ENCODE data around the gene U2AF2. TPM values are rescaled to one million over a fixed set of nuclear protein-coding genes. Genes with fewer than 3 reads are reported as not detected.

U2AF2 gene
- total RNA-seq, 1 donor from 2014 or later = 140 TPM

DNA sequence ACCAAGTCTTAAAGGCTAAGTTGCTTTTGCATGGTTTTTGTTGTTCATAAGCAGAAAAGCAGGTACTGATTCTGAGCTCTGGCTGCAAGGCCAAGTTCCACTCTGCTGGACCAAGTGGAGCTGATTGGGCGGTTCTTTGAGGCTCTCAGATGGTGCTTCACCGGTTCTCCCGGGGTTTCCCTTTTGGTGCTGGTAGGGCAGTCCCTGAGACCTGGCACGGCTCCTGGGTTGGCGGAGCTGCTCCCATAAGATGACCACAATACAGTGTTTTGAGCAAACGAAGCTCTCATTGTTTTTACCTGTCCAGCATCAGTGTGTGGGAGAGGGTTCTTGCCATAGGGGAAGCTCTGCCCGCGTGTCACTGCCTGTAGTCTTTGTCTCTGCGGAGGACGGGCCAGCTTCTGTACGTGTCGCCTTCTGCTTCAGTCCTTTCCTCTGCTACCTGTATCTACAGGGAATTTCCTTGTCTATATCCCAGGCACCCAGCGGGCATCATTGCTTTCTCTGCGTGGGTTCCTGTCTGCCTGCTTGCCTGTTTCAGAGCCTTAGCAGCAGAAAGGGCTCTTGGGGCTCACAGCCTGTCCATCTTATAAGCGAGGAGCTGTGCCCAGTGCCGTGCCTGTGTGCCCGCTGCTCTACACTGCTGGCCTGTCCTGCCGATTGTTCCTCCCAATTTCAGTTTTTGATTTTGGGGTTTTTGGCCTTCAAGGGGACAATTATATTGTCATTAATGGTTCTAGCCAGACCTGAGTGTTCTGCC is 2.3 kb downstream of the U2AF2 start:
- DNase-seq (ENCODE audit: low read depth) = no peak

DNA sequence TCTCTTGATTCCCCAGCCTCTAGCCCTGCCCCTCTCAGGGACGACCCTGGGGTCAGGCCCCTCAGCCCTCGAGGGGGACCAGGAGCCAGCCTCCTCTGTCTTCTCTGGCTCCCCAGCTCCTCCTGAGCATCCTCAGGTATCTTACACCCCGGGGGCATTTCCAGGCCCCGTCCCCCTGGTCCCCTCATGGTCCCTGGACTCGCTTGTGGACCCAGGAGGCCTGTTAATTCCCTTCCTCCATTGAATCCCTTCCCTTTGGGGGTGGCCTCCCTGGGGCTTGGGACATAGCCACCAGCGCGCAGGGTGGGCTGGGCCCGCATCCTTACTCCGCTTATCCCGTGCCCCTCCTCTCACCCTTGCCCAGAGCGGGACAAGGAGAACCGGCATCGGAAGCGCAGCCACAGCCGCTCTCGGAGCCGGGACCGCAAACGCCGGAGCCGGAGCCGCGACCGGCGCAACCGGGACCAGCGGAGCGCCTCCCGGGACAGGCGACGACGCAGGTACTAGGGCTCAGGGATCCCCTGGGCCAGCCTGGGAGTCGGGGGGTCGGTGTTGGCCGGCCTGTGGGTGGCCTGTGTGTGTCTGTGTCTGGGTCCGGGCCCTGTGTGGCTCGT is 4.1 kb downstream of the U2AF2 start:
- no peak for DNase-seq (ENCODE audit: low read depth)

DNA sequence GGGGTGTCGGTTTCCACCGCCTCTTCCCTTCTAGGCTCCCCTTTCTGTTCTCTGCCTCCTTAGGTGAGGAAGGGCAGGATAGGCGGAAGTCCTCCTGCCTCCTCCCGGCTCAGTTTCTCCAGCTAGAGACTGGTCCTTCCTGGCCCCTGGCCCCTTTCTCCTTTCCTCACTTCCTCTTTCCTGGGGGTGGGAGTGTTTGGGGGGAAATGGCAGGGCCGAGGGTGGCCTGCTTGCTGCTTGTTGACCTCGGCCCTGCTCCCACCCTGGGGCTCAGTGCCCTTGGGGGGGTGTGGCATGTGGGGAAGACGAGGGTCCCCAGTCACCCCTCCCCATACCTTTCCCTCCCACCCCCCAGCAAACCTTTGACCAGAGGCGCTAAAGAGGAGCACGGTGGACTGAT is 5.0 kb downstream of the U2AF2 start:
- DNase-seq (ENCODE audit: low read depth) = no peak

DNA sequence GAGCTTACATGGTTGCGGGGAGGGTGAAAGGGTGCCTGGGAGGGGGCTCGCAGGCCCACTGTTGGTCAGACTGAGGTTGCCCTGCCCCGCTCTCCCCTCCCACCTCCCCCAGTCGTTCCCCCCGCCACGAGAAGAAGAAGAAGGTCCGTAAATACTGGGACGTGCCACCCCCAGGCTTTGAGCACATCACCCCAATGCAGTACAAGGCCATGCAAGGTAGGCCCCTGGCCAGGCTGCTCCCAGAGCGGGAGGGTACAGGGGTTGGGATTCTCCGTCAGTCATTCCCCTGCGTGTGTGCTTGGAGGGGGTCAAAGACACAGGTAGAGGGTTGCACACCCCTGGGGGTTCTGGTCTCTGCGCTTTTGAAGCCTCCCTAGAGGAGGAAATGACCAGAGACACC is 5.6 kb downstream of the U2AF2 start:
- DNase-seq (ENCODE audit: low read depth) = no peak

DNA sequence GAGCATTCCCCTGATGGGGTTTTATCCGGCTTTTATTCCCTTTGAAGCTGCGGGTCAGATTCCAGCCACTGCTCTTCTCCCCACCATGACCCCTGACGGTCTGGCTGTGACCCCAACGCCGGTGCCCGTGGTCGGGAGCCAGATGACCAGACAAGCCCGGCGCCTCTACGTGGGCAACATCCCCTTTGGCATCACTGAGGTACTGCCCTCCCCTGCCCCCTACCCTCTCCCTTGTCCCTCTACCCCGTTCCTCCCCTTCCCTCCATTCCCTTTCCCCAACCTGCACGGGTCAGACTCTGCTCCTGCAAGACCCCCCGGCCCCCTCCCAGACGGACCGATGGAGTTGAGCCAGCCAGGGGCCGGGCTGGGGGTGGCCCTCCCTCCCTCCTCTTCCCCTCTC is 6.2 kb downstream of the U2AF2 start:
- no peak for DNase-seq (ENCODE audit: low read depth)

DNA sequence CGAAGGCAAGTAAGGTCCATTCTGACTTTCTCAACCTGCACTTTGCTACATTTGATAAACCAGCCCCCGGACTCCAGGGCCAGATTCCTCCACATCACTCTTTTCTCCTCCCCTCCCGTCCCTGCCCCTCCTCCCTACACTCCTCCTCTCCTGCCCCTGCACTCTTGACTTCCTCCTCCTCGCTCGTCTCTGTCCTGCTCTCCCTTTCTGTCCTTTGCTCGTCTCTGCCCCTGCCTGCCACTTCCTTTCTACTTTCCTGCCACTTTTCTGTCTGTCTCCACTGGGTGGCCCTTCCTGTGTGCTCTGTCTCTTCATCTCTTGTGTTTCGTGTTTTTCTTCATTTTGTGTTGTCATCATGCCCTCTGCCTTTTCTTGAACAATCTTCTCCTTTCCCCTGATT is 7.0 kb downstream of the U2AF2 start:
- DNase-seq (ENCODE audit: low read depth) = no peak

DNA sequence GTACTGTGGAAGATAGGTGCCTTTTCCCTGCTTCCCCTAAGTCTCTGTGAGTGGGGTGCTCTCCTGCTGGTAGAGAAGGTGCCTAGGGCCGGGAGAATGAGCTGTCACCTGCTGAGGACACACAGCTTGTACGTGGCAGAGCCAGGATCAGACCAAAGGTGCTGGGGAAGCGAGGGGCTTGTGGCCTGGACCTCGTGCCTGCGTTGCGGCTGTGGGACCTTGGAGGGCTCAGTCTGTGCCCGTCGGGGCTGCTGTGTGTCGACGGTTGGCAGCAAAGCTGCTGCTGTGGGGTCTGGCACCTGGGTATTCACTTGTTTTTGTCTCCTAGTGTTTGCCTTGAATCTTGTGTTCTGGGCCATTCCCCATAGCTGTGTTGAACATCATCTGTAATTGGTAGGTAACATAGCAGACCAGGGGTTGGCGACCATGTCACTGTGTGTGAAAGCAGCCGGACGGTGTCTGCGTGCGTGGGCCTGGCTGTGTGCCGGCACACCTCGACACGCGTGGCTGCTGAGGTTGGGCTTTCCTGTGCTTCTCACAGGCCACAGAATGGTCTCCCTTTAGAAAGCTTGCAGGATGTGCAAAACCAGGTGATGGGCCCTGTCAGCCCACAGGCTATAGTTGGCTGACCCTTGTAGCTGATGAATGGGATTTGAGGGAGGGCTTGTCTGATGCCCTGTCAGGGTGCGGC is 9.2 kb downstream of the U2AF2 start:
- no peak for DNase-seq (ENCODE audit: low read depth)

DNA sequence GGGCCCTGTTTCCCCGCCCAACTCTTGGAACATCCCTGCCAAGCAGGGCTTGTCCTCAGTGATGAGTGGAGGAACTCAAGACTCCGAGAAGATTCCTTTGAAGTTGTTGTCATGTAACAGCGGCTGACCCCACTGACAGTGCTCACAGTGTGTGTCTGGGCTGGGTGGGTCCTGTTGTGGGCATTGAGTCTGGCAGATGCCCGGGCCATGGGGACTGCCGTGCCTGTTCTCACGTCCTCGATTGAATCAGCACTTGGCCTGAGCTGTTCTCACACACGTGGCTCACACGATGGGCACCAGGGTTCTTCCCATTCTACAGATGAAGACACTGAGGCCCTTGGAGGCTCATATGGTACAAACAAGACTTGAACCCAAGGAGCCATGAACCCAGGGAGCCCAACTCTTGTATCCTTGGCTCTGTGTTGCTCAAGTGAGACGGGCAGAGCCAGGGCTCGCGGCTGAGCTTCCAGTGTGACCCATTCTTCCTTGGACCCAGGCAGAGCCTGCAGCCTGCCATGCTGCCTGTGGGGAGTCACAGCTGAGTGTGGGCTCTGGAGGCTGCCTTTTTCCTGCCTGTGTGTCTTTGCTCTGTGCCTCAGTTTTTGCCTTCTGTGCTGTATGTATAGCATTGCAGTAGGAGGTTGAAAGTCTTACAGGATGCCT is 11.6 kb downstream of the U2AF2 start:
- DNase-seq (ENCODE audit: low read depth) = no peak

DNA sequence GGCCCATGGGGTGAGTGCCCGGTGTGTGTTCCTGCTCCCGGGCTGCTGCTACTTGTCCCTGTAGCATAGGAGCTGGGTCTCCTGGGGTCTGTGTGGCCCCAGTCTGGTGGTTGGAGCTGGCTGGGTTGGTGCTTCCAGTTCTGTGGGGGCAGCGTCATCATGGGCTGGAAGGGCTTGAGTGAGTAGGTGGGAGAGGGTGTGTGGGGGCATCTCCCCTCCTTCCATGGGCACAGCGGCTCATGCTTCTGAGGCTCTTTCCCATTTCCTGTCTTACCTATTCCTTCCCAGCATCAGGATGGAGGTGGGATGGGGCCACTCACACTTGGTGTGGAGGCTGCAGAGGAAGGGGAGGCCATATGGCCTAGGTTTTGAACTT is 12.2 kb downstream of the U2AF2 start:
- DNase-seq (ENCODE audit: low read depth) = no peak

DNA sequence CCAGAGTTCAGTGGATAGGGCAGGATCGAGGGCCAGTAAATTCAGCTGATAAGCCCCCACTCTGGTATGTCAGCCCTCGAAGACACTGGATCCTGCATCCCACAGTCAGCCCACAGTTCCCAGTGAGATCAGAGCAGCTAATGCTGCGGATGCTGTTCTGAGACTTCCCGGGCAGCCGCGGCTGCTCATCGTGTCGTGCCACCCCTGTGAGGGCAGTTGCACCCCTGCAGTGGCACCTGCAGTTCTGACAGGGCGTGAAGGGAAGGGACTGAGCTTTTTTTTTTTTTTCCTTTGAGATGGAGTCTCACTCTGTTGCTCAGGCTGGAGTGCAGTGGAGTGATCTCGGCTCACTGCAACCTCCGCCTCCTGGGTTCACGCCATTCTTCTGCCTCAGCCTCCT is 12.7 kb downstream of the U2AF2 start:
- DNase-seq (ENCODE audit: low read depth) = no peak

DNA sequence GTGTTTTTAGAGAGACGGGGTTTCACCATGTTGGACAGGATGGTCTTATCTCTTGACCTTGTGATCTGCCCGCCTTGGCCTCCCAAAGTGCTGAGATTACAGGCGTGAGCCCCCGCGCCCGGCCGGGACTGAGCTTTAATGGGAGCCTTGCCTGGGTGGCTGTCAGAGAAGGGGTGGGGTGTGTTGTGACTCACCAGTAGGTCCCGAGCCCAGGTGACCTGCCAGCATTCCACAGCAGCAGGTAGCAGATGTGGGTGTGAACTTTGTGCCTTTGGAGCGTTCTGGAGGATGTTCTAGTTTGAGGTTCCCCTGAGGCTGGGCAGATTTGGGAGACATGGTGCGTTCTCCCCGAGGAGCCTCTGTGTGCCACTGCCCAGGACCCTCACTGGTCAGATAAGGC is 13.1 kb downstream of the U2AF2 start:
- DNase-seq (ENCODE audit: low read depth) = no peak

DNA sequence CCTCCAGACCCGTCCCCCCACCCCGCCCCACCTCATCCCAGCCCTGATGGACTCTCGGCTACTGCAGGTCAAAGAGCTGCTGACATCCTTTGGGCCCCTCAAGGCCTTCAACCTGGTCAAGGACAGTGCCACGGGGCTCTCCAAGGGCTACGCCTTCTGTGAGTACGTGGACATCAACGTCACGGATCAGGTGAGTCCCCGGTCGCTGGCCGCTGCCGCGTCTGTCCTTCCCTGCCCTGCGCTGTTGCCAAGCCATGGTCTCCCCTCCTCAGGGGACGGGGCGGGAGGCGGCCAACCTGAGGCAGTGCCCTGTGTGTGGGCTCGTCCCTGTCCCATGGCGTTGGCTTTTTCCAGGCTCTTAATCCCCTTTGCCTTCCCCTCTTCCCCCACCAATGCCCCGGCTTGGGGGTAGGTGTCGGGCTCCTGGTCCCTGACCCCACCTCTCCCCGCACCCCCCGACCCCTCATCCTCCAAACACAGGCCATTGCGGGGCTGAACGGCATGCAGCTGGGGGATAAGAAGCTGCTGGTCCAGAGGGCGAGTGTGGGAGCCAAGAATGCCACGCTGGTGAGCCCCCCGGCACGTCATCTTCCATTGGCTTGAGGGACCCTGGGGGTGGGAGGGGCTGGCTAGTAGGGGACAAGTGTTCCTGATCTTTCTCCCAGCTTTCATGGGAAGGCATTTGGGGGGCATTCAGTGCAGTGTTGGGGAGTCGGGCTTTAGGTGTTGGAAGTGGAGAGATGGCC is 13.9 kb downstream of the U2AF2 start:
- no peak for DNase-seq (ENCODE audit: low read depth)

DNA sequence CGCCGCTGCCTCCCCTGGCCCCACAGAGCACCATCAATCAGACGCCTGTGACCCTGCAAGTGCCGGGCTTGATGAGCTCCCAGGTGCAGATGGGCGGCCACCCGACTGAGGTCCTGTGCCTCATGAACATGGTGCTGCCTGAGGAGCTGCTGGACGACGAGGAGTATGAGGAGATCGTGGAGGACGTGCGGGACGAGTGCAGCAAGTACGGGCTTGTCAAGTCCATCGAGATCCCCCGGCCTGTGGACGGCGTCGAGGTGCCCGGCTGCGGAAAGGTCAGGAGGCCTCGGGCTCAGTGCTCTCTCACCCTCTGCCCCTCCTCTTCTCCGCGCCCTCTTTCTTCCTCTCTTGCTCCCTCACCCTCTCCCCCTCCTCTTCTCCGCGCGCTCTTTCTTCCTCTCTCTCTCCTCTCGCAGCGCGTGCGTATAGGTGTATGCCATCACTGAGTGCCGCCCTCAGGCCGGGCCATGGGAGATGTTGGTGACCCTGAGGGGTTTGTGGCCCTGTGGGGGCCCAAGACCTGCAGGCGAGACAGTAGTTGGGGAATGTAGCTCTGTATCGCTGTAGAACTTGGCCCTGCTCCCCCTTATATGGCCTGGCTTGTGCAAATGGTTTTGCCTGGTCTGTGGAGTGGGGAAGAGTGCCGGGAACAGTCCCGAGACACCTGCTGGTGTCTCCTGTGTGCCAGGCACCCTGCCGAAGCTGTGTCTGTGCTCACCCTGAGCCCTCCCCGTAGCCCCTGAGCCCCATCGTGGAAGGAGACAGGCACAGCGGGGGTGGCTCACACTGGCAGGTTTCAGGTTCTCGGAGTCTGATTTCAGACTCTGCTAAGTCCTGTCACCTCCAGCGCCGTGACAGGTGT is 14.8 kb downstream of the U2AF2 start:
- no peak for DNase-seq (ENCODE audit: low read depth)

DNA sequence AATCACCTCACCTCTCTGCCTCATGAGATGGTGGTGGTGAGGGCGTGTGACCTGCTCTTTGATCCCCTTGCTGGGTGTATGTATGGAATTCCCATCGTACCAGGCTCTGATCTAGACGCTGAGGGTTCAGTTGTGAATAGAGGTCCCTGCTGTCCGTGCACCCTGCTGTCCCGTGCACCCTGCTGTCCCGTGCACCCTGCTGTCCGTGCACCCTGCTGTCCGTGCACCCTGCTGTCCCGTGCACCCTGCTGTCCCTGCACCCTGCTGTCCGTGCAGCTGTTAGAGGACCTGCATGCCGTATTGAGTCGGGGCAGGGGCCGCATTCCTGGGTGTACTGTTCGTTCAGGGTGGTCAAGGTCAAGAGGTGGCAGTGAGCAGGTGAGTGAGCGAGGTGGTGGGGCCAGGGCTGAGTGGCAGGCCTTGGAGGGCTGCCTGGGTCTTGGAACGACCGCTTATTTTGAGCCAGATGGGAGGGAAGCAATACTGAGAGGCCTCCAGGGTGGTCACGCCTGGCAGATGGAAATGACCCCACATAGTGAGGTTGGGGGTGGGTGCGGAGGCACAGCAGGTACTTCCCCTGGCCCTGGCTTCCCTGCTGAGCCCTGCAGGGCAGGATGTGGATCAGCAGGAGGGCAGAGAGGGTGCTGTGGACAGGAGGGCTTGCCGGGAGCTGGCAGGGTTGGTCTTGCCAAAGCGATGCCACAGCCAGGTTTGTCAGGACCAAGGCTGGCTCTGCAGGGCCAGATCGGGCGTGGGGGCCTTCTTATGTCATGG is 15.6 kb downstream of the U2AF2 start:
- no peak for DNase-seq (ENCODE audit: low read depth)

DNA sequence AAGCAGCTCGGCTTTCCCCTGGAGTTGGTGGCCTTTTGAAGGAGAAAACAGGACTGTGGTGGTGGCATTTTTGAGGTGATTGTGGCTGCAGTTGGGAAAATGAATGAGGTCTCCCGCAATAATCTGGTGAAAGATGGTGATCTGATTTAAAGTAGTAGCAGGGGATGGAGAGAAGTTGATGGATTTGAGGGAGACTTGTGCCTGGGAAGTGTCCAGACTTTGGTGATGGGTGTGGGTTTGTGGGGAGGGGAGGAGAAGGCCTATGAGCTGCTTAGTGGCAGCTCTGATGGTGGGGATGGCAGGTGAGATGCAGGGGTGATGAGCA is 16.2 kb downstream of the U2AF2 start:
- no peak for DNase-seq (ENCODE audit: low read depth)

DNA sequence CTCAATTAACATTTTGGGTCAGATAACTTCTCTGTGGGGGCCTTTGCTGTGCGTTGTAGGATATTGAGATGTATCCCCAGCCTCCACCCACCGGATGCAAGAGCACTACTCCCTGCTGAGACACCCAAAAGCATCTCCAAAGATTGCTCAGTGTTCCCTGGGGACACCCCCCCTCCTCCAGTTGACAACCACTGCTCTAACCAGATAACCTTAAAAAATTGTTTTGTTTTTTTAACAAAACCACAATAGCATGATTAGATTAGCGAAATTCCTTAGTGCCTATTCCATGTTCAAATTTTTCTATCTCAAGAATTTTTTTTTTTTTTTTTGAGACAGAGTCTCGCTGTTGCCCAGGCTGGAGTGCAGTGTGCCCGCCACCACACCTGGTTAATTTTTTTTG is 17.6 kb downstream of the U2AF2 start:
- no peak for DNase-seq (ENCODE audit: low read depth)

DNA sequence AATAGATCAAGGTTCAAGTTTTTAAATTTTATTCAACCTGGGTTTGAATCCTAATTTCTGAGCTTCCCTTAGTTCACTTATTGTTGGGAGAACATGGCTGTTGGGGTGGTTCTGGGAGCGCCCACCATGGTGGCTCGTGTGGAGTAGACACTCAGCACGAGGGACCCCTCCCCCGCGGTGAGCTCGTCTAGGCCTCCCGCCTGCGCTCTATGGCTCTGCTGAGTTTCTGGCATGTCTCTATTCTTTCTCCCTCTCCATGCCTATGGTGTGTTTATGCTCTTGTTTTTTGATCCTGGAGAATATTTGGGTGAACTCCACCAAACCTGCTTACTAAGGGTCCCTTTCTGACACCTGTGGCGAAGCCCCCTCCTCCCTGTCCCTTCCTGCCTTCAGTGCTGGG is 18.6 kb downstream of the U2AF2 start:
- DNase-seq (ENCODE audit: low read depth) = no peak

DNA sequence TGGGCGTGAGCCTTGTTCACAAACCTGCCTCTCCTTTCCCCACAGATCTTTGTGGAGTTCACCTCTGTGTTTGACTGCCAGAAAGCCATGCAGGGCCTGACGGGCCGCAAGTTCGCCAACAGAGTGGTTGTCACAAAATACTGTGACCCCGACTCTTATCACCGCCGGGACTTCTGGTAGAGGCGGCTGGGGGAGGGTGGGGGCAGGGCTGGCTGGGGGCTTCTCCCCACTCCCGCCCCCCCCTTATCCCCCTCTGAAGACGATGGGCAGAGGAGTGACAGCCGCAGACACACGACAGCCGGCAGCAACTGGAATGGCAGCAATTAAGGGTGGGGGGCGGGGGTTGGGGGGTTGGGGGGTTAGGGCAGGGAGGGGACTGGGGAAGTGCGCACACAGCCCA is 19.1 kb downstream of the U2AF2 start:
- DNase-seq (ENCODE audit: low read depth) = no peak

DNA sequence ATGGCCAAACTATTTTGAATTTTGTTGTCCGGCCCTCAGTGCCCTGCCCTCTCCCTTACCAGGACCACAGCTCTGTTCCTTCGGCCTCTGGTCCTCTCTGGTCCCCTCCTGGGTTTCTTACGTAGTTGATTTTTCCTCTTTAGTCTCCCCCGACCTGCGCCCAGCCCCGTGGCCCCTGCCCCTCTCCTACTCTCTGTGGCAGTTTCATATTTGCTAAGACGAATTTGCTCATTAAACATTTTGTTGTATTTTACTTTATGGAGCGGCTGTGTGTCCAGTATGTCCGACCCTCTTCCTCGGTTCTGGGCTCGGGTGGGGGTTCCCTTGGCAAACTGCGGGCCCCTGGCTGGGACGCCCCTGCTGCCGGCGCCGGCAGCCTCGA is 19.6 kb downstream of the U2AF2 start:
- no peak for DNase-seq (ENCODE audit: low read depth)

DNA sequence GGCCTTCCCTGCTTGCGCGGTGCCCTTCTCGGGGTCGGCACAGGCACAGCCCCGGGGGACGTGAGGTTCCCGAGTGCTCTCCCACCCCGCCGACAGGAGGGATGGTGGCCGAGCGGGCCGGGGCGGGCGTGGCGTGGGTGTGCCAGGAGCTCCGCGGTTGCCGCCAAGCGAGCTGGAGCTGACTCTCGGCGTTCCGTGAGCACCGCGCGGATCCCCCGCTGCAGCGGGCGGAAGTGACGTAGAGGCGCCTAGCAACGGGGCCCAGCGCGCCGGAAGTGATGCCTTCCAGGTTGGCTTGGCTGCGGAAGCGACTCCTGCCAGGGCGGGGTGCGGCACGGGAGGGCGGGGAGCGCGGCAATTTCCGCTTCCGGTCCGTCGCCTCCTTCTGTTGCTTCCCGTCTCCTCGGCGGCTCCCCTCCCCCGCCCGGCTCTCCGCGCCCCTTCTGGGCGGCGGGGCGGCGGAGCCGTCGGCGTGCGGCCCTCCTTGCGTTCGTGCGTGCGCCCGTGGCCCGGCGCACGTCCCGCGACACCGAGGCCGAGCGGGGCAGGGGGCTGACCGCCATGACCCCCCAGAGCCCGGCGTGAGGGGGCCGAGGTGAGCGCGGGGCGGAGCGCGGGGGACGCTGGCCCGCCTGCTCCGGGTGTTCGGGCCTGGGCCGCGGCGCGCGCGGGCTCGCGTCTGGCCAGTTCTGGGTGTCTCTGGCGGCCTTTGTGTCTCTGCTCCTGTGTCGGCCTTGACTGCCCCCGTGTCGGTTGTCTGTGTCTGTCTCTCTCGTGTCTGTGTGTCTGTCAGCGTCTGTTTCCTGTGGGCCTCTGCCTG is 20.2 kb downstream of the U2AF2 start, which contains the start of gene EPN1:
EPN1 (plus strand) TSS at position 386 of the 820 bp plus-strand sequence. CDS start 3,402 bp downstream, outside the sequence.
- DNase-seq (ENCODE audit: low read depth) = peak; percentile 85
